GM10248 (cell line): ENCODE results near the gene COG6.

Experiments
- CTCF ChIA-PET: fragments of 300-600 bp; sonication (Branson Sonifier 250); formaldehyde crosslinking; extraction: SDS; loops from one replicate; lab custom pipeline; 2021; ENCODE audit warnings: antibody characterized with exemption; lab: Yijun Ruan, JAX
- POLR2A ChIA-PET: fragments of 350-650 bp; sonication (Branson Sonifier 250); formaldehyde crosslinking; extraction: SDS; loops from one replicate; lab custom pipeline; 2020; ENCODE audit warnings: antibody characterized with exemption; lab: Yijun Ruan, JAX
- DNase-seq: peaks from one replicate; pipeline ENCODE4 v3.0.0; 2012; ENCODE audit errors: extremely low spot score
- TF ChIP-seq, protein P1 (sequence below): IDR thresholded peaks from 2 replicates; pipeline ENCODE4 v1.5.1; 2012; ENCODE audit warnings: mild to moderate bottlenecking, low read depth; ENCODE audit errors: extremely low read depth, missing control alignments, control extremely low read depth

The COG6 gene

DNA sequence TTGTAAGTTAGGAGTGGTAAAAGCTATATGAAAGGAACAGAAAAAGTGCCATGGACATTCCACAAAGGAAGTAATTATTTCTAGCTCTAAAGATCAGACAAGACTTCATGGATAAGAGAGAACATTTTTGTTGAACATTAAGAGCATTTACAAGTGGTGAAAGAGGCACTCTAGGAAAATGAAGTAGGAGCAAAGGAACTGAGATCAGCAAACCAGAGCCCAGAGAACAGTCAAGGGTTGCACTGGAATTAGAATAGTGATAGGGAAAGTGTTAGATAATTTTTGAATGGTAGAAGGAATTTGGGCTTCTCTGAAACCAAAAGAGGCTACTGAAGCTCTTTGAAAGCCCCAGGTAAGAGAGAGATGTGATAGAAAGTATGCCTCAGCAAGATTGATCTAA lies 94.1 kb downstream of the COG6 start:
- ChIA-PET POLR2A (no interaction called here), CTCF (interaction anchor here (1.3 to 2.2 kb wide), 4 partner anchors 11 to 17 kb away, joined by 3 to 6 read pairs (median 5); no protein-coding TSS in a partner anchor)
- no peak for DNase-seq
- TF ChIP-seq, protein P1, sequence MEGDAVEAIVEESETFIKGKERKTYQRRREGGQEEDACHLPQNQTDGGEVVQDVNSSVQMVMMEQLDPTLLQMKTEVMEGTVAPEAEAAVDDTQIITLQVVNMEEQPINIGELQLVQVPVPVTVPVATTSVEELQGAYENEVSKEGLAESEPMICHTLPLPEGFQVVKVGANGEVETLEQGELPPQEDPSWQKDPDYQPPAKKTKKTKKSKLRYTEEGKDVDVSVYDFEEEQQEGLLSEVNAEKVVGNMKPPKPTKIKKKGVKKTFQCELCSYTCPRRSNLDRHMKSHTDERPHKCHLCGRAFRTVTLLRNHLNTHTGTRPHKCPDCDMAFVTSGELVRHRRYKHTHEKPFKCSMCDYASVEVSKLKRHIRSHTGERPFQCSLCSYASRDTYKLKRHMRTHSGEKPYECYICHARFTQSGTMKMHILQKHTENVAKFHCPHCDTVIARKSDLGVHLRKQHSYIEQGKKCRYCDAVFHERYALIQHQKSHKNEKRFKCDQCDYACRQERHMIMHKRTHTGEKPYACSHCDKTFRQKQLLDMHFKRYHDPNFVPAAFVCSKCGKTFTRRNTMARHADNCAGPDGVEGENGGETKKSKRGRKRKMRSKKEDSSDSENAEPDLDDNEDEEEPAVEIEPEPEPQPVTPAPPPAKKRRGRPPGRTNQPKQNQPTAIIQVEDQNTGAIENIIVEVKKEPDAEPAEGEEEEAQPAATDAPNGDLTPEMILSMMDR = no peak

DNA sequence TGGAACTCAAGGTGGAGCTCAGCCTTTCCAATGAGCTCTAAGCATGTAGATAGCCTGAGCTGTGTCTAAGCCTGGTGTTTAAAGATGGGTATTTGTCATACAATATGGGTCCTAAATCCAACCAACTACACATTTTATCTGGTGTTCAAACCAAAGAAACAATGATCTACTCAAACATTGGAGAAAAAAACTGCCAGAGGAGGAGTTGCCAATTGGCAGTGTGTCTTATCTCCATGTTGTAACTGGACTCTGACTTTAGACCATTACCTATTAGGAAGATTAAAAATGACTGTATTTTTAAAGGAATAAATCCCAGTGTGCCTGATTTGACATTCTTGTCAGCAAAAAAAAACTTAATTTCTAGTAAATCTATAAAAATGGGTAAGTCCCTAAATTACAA lies 96.3 kb downstream of the COG6 start:
- TF ChIP-seq, protein P1 = no peak
- ChIA-PET POLR2A (no interaction called here), CTCF (no interaction called here)
- no peak for DNase-seq

DNA sequence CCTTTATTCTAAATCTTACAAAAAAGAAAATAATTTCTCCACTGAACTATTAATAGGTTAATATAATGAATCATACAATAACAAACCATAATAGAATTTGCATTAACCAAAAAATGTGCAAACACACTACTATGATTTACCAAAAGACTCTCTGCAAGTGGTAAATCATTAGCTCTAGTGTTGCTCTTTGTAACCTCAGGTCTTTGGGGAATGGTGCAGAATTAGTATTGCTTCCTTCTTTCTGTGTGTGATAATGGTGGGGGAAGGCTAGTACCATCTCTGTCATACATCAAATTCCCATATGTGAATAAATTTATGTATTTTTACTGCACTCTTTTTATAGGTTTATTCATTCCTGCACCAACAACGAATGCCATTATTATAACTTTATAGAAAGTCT lies 105.1 kb downstream of the COG6 start:
- POLR2A ChIA-PET = no interaction called here

DNA sequence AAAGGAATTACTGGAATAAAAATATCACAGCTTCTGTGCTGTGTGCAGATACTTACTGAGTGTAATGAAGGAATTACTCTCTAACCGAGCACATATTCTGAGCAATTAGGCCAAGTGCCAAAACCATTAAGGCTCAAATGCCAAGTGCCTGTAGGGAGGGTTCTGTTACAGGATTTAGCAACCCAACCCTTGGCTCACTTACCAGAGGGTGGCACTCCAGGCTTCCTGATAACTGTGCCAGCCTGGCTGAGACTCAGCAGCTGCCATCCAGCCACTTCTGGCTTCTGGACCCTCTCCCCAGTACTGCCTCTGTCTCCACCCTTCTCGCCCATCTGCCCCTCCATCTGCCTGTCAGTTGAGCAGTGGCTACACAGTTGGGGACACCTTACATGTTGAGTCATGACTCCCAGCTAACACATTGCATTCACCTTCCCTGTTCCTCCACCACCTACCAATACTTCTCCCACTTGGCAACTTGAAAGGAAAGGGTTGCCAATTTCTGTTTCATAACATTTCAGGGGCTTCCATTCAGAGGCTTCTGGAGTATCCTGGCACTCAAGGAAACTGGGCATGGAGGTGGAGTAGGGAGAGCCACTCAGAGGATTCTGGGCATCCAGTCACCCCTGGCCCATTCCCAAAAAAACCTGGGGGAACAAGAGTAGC lies 110.5 kb downstream of the COG6 start:
- no peak for DNase-seq
- CTCF ChIA-PET = interaction anchor here (1.2 to 1.3 kb wide), 2 partner anchors 12 to 16 kb away, joined by 3 to 6 read pairs; no protein-coding TSS in a partner anchor
- TF ChIP-seq, protein P1 = peak; percentile 7
- POLR2A ChIA-PET = no interaction called here

More for the DNA sequence above, 105.1 kb downstream of the COG6 start:
- DNase-seq = no peak
- TF ChIP-seq, protein P1 = no peak
- CTCF ChIA-PET = interaction anchor here (1.1 kb wide), 1 partner anchor 10 kb away, joined by 5 read pairs; no protein-coding TSS in a partner anchor

DNA sequence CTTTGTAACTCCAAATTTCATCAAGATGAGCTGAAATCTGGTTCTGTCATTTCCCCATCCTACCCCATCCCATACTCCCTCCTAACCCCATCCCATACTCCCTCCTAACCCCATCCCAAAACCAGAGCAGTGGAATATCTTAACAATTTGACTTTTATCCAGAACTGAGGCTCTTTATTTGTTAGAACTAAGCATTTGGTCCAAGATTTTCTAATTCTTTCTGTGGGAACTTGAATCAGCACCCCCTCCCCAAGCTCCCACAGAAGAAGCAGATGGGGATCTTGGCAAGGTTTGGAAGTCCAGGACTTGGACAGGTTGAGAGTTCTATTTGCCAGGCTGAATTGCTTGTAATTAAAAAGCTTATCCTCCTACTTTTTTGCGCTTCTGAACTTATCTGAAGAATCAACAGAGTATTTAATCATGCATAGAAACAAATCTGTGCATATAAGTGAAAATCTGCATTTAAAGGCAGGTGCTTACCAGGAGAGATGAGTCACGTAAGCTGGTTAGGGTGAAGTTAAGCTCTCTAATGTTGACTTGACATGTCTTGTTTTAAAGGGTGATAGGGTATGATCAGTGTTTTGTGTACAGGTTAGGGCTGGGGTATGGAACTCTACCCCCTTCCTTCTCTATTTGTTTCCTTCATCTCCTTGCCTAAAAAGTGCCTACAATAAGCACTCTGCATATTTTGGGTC lies 111.1 kb downstream of the COG6 start:
- CTCF ChIA-PET = interaction anchor here (1.2 to 1.7 kb wide), 3 partner anchors 10 to 17 kb away, joined by 3 to 6 read pairs (median 4); no protein-coding TSS in a partner anchor
- TF ChIP-seq, protein P1 = no peak
- DNase-seq = no peak
- POLR2A ChIA-PET = no interaction called here

DNA sequence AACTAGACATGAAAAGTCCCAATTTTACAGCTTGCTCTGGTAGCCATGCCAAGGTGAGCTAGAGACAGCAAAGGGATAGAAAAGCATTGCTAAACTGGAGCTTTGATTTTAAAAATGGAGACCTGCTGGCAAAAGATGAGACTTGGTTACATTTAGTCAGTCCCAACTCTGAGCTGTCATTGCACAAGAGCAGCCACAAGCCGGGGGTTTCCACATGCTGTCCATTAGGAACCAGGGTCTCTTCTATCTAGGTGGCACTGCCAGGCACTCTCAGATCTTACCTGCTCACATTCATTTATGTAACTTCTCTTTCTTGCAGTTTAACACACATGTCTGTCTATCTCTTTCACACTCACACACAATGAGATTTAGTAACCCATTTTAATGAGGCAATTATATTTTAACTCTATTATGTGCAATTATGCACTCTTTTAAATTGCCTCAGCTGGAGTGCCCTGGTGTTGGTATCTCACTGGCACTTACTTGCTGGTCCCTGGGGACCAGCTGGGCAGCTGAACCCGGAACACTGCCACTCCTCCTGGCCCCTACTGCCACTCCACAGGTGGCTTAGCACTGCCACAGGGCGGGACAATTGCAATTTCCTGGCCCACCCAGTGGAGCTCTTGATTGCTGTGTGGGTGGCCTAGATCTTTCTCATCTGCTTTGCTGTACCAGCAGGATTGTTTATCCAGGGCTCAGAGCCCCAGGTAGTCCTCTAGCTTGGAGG lies 112.5 kb downstream of the COG6 start:
- ChIA-PET CTCF (interaction anchor here (1.7 kb wide), 1 partner anchor 9 kb away, joined by 4 read pairs; no protein-coding TSS in a partner anchor), POLR2A (no interaction called here)
- no peak for DNase-seq
- TF ChIP-seq, protein P1 = no peak
